DMS153 treated with DMSO at 0.1 percent for 48 hours (cell line): ENCODE data around the gene RAD23A.

Source experiments
- DNase-seq: peaks from one replicate; lab custom pipeline; 2025; ENCODE audit not compliant: unreplicated experiment; lab: John Stamatoyannopoulos, UW

Gene RAD23A

DNA sequence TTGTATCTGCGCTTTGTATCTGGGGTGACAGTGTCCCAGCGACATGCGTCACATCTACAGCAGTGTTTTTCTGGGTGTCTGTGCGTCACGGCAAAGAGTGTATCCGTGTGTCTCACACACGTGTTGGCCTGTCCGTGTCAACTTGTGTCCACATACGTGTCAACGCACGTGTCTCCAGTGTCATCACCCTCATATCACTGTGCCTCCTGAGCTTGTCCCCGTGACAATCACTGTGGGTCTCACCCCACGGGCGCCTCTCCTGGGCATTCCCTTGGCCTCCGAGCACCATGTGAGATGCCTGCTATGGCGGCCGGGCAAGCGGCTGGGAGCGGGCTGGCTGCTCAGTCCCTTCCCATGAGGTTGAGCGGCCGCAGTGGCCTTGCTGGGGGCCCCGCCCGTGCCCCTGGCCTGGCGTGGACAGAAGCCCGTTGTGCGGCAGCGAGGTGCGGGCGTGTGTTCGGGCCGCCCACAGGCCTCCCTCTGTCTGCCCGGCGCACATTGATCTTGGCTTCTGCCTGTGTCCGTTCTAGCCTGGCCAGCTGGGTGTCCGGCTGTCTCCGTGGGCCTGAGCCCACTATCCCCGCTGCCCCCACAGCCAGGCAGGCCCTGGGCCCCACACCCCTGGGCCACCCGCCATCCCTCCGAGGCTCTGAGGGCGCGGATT lies 56.0 kb downstream of the RAD23A start:
- no peak for DNase-seq

GRCh38 chr19:13002166-13002898 lies 56.7 kb downstream of the RAD23A start:
- DNase-seq = no peak

GRCh38 chr19:13003081-13003480 lies 57.4 kb downstream of the RAD23A start:
- DNase-seq = no peak
